NOMO-1 treated with dmso at 0.1 percent for 144 hours (cell line): ENCODE measurements around the gene RUFY3.
"Not testable (repeated sequence)": the region's sequence is repeated elsewhere in the genome, so short reads cannot be mapped to it uniquely, and the experiment has no call there.

Source experiments
- DNase-seq: peaks from one replicate; lab custom pipeline; 2025; ENCODE audit not compliant: unreplicated experiment; lab: John Stamatoyannopoulos, UW

RUFY3 gene

GRCh38 chr4:70705183-70706043 is 16.4 kb upstream of the RUFY3 start:
- DNase-seq: peak; percentile 46

- no peak for DNase-seq
These were observed 15.7 kb upstream of the RUFY3 start for GRCh38 chr4:70706044-70706461.

DNA sequence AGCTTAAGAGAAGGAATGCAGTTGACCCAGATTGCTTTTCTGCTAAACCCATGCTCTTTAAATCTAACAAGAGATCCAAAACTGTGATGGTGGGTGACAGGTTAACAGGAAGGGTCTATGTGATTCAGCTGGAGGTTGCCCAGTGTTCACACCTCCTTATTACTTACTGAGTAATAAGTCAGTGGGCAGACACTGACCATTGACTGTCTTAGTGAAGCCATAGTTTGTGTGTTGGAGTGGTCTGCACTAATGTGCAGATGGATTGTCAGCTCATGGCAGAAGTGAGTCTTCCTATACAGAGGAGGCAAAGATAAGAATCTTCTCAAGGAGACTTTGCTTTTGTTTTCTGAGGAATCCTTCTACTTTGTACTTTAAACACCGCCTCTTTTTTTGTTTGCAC is 15.2 kb upstream of the RUFY3 start:
- no peak for DNase-seq

DNA sequence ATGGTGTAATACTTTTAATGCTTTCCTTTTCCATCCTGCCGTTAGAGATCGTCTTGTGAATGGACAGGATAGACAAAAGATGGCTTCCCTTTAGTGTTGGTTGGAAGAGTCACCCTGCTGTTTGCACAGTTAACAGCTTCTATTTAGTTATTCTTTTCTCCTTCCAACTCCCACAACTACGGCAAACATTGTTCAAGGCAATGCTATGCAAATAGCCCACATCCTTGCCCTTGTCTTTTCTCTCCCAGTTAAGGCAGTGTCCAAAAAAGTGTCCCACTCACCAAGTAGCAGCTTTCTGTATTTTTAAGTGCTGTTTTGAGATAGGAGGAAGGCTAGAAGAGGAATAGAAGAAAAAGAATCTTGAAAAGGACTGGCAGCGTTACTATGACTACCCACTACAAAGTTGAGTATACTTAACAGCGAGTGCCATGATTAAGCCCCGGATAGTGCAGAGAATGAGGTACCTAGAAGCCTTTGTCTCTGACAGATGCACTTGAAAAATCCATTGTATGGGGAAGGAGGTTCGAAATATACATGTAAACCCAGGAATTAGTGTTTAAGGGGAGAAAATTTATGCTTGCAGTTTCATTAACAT is 12.1 kb upstream of the RUFY3 start:
- DNase-seq: no peak

GRCh38 chr4:70711599-70711998 is 10.2 kb upstream of the RUFY3 start:
- DNase-seq: no peak

DNA sequence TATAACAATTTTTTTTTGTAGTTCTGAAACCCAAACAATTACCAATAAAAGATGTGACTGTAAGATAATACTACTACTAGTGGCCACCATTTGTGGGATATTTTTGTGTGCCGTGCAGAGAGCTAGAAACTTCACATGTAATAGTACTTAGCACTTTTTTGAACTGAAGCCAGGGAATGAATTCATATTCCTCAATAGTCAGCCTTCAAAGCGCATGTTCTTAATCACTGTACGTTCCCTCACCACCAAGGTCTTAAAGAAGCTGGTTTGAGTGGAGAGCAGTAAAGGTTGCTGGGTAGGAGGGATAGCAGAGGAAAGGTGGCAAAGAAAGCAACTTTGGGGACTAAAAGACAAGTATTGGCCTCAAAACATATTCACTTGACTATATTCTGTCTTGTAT is 9.6 kb upstream of the RUFY3 start:
- DNase-seq: no peak

DNA sequence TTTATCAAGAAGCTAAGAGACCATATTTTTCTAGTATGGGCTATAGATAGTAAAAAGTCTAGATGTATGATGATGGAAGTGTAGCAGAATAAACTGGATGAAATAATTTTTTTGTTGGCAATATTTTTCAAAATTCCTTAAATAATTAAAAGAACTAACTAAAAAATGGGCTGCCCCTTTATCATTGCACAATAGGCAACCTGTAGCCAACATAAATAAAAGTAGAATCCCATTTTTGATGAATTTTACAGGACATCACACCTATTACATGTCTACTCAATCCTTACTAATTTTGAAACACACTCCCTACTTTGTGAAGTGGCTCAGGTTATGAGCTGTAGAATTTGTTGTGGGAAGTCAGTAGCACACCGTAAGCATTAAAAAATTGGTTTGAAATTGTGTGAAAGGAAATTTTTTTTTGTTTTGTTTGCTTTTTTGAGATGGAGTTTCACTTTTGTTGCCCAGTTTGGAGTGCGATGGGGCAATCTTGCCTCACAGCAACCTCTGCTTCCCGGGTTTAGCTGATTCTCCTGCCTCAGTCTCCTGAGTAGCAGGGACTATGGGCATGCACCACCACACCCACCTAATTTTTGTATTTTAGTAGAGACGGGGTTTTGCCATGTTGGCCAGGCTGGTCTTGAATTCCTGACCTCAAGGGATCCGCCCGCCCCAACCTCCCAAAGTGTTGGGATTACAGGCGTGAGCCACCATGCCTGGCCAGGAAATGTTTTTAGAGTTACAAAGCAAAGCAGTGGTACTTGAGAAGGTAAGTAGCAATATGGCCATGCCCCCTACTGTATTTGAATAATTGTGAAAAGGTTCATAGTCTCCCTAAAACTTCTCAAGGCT is 8.9 kb upstream of the RUFY3 start:
- no peak for DNase-seq

DNA sequence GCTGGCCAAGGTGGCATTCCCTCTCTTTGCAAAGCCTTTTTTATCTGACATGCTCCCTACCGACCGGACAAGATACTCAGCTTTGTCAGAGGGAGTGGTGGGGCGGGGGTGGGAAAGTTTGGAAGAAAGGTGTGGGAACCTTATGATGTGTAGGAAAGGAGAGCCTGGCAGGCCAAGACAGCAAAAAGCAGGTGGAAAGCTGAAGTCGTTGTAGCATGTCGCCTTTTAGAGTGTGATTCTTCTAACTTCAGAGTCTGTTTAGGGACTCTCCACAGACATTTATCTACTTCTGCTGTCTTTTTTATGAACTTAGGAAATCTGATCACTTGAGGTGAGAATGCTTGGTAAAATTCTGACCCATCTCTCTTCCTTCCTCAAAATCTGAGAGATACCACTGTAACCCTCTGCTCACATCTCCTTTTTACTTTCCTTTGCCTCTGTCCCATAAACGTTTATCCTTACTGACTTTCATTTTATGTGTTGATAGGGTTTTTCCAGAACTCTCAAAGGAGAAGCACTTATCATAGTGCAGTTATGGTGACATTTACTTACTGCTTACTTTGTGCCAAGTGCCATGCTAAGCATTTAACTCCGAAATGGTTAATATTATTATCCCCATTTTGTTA is 8.2 kb upstream of the RUFY3 start:
- DNase-seq: peak; percentile 57

DNA sequence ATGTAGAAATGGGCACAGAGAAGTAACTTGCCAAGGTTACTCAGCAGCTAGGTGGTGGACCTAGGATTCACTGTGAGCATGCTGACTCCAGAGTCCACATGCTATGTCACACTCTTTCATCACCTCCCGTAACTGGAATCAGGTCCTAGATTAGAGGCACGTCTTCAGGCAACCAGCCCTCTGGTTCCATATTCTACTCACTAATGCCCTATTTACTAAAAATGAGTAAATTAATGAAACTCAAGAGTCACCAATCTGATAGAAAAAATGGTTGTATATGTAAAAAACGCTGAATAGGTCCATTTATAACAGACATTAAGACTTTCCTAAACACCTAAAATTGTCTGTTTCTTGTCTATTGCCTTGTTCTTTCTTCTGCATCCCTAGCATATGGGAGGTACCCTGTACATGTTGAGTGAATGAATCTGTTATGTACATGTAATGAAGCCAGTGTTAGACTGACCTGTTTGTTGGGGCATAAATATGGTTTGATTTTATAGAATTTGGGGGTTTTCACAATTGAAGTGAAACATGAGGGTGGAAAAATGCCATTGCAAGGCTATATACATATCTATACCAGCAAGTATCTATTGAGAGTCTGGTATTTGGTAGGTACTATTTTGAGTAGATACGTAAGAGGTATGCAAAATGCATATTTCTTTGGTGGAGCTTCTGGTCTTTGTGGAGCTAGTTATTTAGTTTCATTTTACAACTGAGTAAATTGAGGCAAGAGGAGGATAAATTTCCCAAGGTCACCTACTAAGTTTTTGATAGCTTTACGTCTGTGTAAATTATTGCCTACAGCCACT is 7.5 kb upstream of the RUFY3 start:
- DNase-seq: peak; percentile 15

DNA sequence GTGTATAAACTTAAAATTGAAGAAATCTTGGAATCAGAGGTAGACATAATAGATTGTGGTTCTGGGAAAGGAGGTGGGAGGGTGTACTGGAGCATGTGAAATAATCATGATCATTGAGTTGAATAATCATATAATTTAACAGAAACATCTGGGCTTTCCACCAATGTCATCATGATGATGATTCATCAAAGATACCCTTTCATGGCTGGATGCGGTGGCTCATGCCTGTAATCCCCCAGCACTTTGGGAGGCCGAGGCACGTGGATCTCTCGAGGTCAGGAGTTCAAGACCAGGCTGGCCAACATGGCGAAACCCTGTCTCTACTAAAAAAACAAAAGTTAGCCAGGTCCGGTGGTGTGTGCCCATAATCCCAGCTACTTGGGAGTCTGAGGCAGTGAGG is 6.7 kb upstream of the RUFY3 start:
- no peak for DNase-seq

- no peak for DNase-seq
These were observed 2.8 kb upstream of the RUFY3 start for GRCh38 chr4:70718811-70719604.

GRCh38 chr4:70722199-70722791 is 531 bp downstream of the RUFY3 start:
- DNase-seq: no peak

DNA sequence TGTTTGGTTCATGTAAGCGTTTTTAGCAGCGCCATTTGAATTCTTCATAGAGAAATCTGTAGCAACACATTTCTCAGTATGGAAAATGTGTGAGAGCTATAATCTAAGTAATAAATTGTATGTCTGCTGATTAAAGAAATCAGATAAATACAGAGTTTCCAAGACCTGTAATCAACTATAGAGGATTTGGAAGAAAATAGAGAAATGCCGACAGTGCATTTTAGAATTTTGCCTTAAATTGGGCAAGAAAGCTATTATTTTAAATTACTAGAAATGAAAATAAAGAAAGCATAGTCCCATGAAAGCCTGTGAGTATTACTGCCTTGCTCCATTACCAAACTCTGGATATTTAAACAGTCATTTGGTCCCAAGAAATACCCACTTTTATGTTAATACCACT is 2.7 kb downstream of the RUFY3 start:
- DNase-seq: no peak

- no peak for DNase-seq
These were observed 3.9 kb downstream of the RUFY3 start for GRCh38 chr4:70725633-70726032.

DNA sequence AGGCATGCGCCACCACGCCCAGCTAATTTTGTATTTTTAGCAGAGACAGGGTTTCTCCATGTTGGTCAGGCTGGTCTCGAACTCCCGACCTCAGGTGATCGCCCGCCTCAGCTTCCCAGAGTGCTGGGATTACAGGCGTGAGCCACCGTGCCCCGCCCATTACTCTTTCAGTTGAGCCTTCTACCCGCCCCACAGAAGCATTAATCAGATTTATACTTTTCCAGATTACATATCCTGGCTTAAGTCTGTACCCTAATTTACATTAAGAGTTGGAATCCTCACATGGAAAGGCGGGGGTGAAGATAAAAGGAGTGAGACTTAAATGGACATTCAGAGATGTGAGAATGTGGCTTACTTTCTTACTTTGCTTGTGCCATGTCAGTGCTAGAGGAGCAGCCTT is 4.8 kb downstream of the RUFY3 start:
- DNase-seq: not testable (repeated sequence)

- peak; percentile 67 for DNase-seq
These were observed 6.3 kb downstream of the RUFY3 start for GRCh38 chr4:70728091-70728490.

DNA sequence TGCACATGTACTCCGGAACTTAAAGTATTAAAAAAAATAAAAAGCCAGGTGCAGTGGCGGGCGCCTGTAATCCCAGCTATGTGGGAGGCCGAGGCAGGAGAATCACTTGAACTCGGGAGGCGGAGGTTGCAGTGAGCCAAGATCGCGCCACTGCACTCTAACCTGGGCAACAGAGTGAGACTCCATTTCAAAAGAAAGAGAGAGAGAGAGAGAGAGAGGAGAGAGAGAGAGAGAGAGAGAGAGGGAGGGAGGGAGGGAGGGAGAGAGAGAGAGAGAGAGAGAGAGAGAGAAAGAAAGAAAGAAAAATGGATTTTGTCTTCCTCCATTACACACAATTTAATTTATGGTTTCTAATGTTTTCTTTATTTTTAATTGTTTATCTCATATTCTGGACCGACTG is 11.1 kb downstream of the RUFY3 start:
- DNase-seq: not testable (repeated sequence)

DNA sequence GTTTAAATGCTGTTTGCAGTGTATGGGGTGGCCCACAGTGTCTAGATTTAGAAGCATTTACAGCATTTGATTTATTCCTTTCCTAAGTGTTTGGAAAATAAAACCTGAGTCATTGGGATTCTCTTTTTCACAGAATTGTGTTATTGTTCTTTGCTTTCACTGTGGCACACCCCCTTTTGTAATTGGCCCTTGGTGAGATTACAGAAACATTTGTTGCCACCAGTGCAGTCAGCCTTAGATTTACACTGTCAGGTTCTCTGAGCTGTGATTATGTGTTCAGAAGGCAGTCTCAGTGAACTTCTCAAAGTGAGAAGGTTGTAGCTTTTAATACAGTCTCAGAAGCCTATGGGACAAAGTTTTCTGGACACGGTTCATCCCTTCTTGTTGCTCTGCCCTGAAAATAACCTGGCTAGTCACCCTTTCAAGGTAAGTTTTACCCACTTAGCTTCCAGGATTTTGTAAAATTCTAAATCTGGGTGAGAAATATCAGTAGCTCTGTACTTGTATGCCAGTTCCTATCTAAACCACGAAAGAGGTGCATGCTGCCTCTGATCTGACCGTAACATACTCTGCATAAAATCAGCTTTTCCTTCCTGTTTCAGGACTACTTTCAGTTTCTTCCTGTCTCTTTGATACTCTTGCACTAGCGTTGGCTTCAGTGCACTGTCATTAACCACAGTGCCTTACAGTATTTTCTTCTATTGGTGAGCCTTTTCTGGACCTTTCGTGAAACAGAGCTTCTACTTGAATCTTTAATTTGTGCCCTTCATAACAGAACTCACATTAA is 12.6 kb downstream of the RUFY3 start:
- DNase-seq: peak; percentile 68
